ENCODE results near the gene CTNNA3. TPM values are rescaled to one million over a fixed set of nuclear protein-coding genes. Genes with fewer than 3 reads are reported as not detected.

The CTNNA3 gene
- total RNA-seq, 6 donors from 2014 or later: 0.20 to 2.0 TPM; not detected in 4

DNA sequence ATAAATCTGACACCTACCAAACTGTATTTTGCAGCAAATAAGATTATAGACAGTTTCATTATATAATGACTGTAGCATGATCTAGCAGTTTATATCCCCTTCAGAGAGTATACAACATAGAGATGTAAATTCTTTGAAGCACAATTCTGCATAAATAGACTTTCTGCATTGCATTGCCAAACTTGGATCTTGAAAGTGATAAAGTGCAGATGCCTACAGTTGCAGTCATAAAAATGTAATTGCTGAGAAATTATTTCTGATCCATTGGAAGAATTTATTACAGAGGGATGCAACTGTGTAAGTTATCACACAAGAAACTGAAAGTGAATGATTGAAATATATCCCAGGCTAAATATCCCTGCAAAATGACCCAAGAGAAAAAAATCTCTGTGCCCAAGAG lies 65.1 kb downstream of the CTNNA3 start:
- no peak for ATAC-seq (ENCODE audit: low FRiP score in 2 of 2)
- Histone ChIP-seq H3K36me3 (no peaks in the 10 kb centered on the region), H3K9me3 (peaks cover 0 to 7% (median 0%) of the 10 kb centered on the region in 4 donors), H3K4me1 (no peaks in the 10 kb centered on the region), H3K27me3 (no peaks in the 10 kb centered on the region), H3K4me3 (no peak overlapping the region), H3K27ac (no peak overlapping the region)
- no peak for DNase-seq
- TF ChIP-seq, protein P1, sequence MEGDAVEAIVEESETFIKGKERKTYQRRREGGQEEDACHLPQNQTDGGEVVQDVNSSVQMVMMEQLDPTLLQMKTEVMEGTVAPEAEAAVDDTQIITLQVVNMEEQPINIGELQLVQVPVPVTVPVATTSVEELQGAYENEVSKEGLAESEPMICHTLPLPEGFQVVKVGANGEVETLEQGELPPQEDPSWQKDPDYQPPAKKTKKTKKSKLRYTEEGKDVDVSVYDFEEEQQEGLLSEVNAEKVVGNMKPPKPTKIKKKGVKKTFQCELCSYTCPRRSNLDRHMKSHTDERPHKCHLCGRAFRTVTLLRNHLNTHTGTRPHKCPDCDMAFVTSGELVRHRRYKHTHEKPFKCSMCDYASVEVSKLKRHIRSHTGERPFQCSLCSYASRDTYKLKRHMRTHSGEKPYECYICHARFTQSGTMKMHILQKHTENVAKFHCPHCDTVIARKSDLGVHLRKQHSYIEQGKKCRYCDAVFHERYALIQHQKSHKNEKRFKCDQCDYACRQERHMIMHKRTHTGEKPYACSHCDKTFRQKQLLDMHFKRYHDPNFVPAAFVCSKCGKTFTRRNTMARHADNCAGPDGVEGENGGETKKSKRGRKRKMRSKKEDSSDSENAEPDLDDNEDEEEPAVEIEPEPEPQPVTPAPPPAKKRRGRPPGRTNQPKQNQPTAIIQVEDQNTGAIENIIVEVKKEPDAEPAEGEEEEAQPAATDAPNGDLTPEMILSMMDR (IDR thresholded peaks at IDR 0.05): no peak
- no peak for TF ChIP-seq EP300 (IDR thresholded peaks at IDR 0.05)

GRCh38 chr10:67629461-67629971 lies 66.5 kb downstream of the CTNNA3 start:
- no peak for DNase-seq
- ATAC-seq (ENCODE audit: low FRiP score in 2 of 2): no peak
- Histone ChIP-seq H3K27me3 (no peaks in the 10 kb centered on the region), H3K27ac (no peak overlapping the region), H3K36me3 (no peaks in the 10 kb centered on the region), H3K4me3 (no peak overlapping the region), H3K4me1 (no peaks in the 10 kb centered on the region), H3K9me3 (peaks cover 0 to 7% (median 0%) of the 10 kb centered on the region in 4 donors)
- TF ChIP-seq POLR2AphosphoS5 (IDR thresholded peaks at IDR 0.05) (no peak), EP300 (IDR thresholded peaks at IDR 0.05) (no peak), POLR2A (IDR thresholded peaks at IDR 0.05) (no peak)
- TF ChIP-seq, protein P1 (IDR thresholded peaks at IDR 0.05): no peak

GRCh38 chr10:67622984-67623383 lies 73.0 kb downstream of the CTNNA3 start:
- H3K9me3 ChIP-seq: peaks cover 0 to 7% (median 0%) of the 10 kb centered on the region in 4 donors
- TF ChIP-seq EP300 (IDR thresholded peaks at IDR 0.05) (no peak), POLR2AphosphoS5 (IDR thresholded peaks at IDR 0.05) (no peak), POLR2A (IDR thresholded peaks at IDR 0.05) (no peak)
- TF ChIP-seq, protein P1 (IDR thresholded peaks at IDR 0.05): no peak
- H3K27ac ChIP-seq: no peak overlapping the region
- no peak overlapping the region for H3K4me3 ChIP-seq
- ATAC-seq (ENCODE audit: low FRiP score in 2 of 2): no peak
- no peaks in the 10 kb centered on the region for H3K36me3 ChIP-seq
- WGBS, 2 donors: 66 to 69% methylated on average over 1 of the region's 1 CpG
- no peaks in the 10 kb centered on the region for H3K27me3 ChIP-seq
- no peaks in the 10 kb centered on the region for H3K4me1 ChIP-seq
- no peak for DNase-seq

DNA sequence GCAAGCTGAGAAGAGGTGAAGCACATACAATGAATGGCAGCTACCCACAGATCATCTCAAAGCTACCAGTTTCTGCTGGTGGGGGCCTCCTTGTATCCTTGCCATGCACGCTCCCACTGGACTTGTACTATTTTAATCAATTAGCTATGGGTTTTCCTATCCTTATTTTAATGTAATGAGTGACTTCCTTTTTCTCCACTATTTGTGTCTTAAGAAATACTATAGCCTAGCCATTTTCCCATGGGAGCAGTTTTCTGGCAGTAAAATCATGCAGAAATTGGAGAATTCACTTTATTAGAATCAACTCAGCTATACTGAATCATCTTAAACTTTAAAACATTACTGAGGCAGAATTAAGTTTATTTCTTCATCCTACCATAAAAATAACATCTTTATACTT lies 73.5 kb downstream of the CTNNA3 start:
- Histone ChIP-seq H3K36me3 (no peaks in the 10 kb centered on the region), H3K9me3 (peaks cover 0 to 7% (median 0%) of the 10 kb centered on the region in 4 donors), H3K27me3 (no peaks in the 10 kb centered on the region), H3K27ac (no peak overlapping the region), H3K4me1 (no peaks in the 10 kb centered on the region), H3K4me3 (no peak overlapping the region)
- DNase-seq (no peak), ATAC-seq (ENCODE audit: low FRiP score in 2 of 2) (no peak)
- no peak for TF ChIP-seq POLR2A (IDR thresholded peaks at IDR 0.05)
- TF ChIP-seq POLR2AphosphoS5 (IDR thresholded peaks at IDR 0.05): no peak
- TF ChIP-seq, protein P1 (IDR thresholded peaks at IDR 0.05): no peak
- no peak for TF ChIP-seq EP300 (IDR thresholded peaks at IDR 0.05)
- 73 to 96% methylated on average over 1 of the region's 1 CpG for WGBS, 2 donors

- 80 to 86% methylated on average over 3 of the region's 3 CpGs for WGBS, 2 donors
- TF ChIP-seq POLR2AphosphoS5 (IDR thresholded peaks at IDR 0.05) (no peak), POLR2A (IDR thresholded peaks at IDR 0.05) (no peak), EP300 (IDR thresholded peaks at IDR 0.05) (no peak)
- TF ChIP-seq, protein P1 (IDR thresholded peaks at IDR 0.05): no peak
Observed at GRCh38 chr10:67621834-67622233, 74.2 kb downstream of the CTNNA3 start.

More at GRCh38 chr10:67621834-67622233, 74.2 kb downstream of the CTNNA3 start:
- no peak overlapping the region for H3K27ac ChIP-seq
- no peak for ATAC-seq (ENCODE audit: low FRiP score in 2 of 2)
- H3K4me3 ChIP-seq: no peak overlapping the region
- H3K9me3 ChIP-seq: no peaks in the 10 kb centered on the region
- no peaks in the 10 kb centered on the region for H3K36me3 ChIP-seq
- no peak for DNase-seq
- H3K4me1 ChIP-seq: no peaks in the 10 kb centered on the region
- H3K27me3 ChIP-seq: no peaks in the 10 kb centered on the region

All from upper lobe of left lung (tissue), 6 donors.